OCI-M2 (cell line): ENCODE results near the gene DDX25.

Experiments
- DNase-seq: peaks from one replicate; lab custom pipeline; 2025; ENCODE audit not compliant: unreplicated experiment; lab: John Stamatoyannopoulos, UW

Gene DDX25

GRCh38 chr11:125968354-125968753 lies 64.0 kb downstream of the DDX25 start:
- no peak for DNase-seq

GRCh38 chr11:125971618-125972017 lies 67.3 kb downstream of the DDX25 start:
- no peak for DNase-seq

GRCh38 chr11:125974284-125974683 lies 70.0 kb downstream of the DDX25 start:
- no peak for DNase-seq

GRCh38 chr11:125975634-125976033 lies 71.3 kb downstream of the DDX25 start:
- DNase-seq, result no peak

GRCh38 chr11:125976156-125976555 lies 71.8 kb downstream of the DDX25 start:
- DNase-seq, result no peak

GRCh38 chr11:125977333-125977732 lies 73.0 kb downstream of the DDX25 start:
- no peak for DNase-seq

GRCh38 chr11:125978181-125978716 lies 73.9 kb downstream of the DDX25 start:
- DNase-seq, result no peak
